ENCODE data around the gene EXOG. TPM values are rescaled to one million over a fixed set of nuclear protein-coding genes. Genes with fewer than 3 reads are reported as not detected.

Gene EXOG
- total and polyA plus RNA-seq, 2 donors (not counting 3 experiments of a cell fraction or from before 2014, with no cell fraction given): 10.8 to 21.9 TPM

GRCh38 chr3:38491215-38491614 is 4.9 kb upstream of the EXOG start:
- Histone ChIP-seq H2AFZ (ENCODE audit: low read depth, low read length) (no peak overlapping the region), H3K9ac (replicated peaks; ENCODE audit: extremely low read depth, insufficient read depth, low read length) (no peak overlapping the region), H3K36me3 (ENCODE audit: control insufficient read depth in 2 of 2, extremely low read depth in 1 of 2, insufficient read depth in 2 of 2, low read length in 2 of 2) (no peaks in the 10 kb centered on the region), H4K20me1 (replicated peaks; ENCODE audit: control insufficient read depth, extremely low read depth, insufficient read depth, low read length) (no peaks in the 10 kb centered on the region), H3K4me3 (replicated peaks in 1 of 3; ENCODE audit: insufficient read depth in 1 of 3, low read depth in 1 of 3, low read length in 3 of 3) (no peak overlapping the region), H3K4me1 (ENCODE audit: control insufficient read depth, extremely low read depth, insufficient read depth, low read length) (peaks cover 2% of the 10 kb centered on the region), H3K27ac (ENCODE audit: insufficient read depth, low read depth, low read length) (no peak overlapping the region), H3K9me1 (replicated peaks; ENCODE audit: control insufficient read depth, extremely low read depth, insufficient read depth, low read length) (no peaks in the 10 kb centered on the region), H3K27me3 (ENCODE audit: control insufficient read depth in 2 of 2, insufficient read depth in 2 of 2, low read length in 2 of 2) (no peaks in the 10 kb centered on the region), H3K9me3 (replicated peaks; ENCODE audit: control insufficient read depth, insufficient read depth, low read length) (no peaks in the 10 kb centered on the region), H3K4me2 (ENCODE audit: insufficient read depth, low read length) (no peak overlapping the region), H3K79me2 (ENCODE audit: control insufficient read depth, insufficient read depth, low read length) (no peaks in the 10 kb centered on the region)
- CTCF ChIA-PET: interaction anchor here (1.2 kb wide), 1 partner anchor 11 kb away, joined by 4 read pairs; no protein-coding TSS in a partner anchor
- intact Hi-C loops (cut with micrococcal nuclease): no loop called here
- POLR2A ChIA-PET: no interaction called here
- BruUV-seq (replicated peaks): no TSS peak
- DNase-seq (ENCODE audit: low read depth, low spot score): no peak
- dilution Hi-C loops (cut with MboI; ENCODE audit: extremely low pct_ligation_motif_present, low sequenced_read_pairs): no loop called here
- no peak for TF ChIP-seq FOS (IDR thresholded peaks at IDR 0.05; ENCODE audit: borderline replicate concordance, insufficient read depth, low read length)
- TF ChIP-seq, protein P1, sequence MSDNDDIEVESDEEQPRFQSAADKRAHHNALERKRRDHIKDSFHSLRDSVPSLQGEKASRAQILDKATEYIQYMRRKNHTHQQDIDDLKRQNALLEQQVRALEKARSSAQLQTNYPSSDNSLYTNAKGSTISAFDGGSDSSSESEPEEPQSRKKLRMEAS (IDR thresholded peaks at IDR 0.05; ENCODE audit: insufficient read depth, insufficient read length): no peak
- no peak for TF ChIP-seq MYC (IDR thresholded peaks at IDR 0.05; ENCODE audit: low read depth, low read length)
- TF ChIP-seq POLR2AphosphoS5 (IDR thresholded peaks at IDR 0.05; ENCODE audit: insufficient read depth, low read depth, low read length): no peak
- TF ChIP-seq JUN (IDR thresholded peaks at IDR 0.05; ENCODE audit: borderline replicate concordance, insufficient read depth, insufficient read length, low read depth): no peak
- TF ChIP-seq POLR2A (IDR thresholded peaks at IDR 0.05; ENCODE audit: low read depth, low read length): no peak
- TF ChIP-seq, protein P2, sequence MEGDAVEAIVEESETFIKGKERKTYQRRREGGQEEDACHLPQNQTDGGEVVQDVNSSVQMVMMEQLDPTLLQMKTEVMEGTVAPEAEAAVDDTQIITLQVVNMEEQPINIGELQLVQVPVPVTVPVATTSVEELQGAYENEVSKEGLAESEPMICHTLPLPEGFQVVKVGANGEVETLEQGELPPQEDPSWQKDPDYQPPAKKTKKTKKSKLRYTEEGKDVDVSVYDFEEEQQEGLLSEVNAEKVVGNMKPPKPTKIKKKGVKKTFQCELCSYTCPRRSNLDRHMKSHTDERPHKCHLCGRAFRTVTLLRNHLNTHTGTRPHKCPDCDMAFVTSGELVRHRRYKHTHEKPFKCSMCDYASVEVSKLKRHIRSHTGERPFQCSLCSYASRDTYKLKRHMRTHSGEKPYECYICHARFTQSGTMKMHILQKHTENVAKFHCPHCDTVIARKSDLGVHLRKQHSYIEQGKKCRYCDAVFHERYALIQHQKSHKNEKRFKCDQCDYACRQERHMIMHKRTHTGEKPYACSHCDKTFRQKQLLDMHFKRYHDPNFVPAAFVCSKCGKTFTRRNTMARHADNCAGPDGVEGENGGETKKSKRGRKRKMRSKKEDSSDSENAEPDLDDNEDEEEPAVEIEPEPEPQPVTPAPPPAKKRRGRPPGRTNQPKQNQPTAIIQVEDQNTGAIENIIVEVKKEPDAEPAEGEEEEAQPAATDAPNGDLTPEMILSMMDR (IDR thresholded peaks at IDR 0.05; ENCODE audit: extremely low read depth in 1 of 2, insufficient read depth in 1 of 2, low read depth in 1 of 2, low read length in 2 of 2): no peak
- no peak for TF ChIP-seq EZH2 (IDR thresholded peaks at IDR 0.05; ENCODE audit: borderline replicate concordance, low read depth, low read length, severe bottlenecking)
- no peak for TF ChIP-seq GATA2 (IDR thresholded peaks at IDR 0.05; ENCODE audit: insufficient read depth, insufficient read length, low read depth, low read length)
- FAIRE-seq: no peak
